Measurements from ENCODE around the gene SOCS2.

The SOCS2 gene

GRCh38 chr12:93536766-93537488 is 35.5 kb upstream of the SOCS2 start:
- TF ChIP-seq CTCF (IDR thresholded peaks at IDR 0.05; ENCODE audit: extremely low read depth, missing control alignments), result no peak
- peak; percentile 12 for DNase-seq (ENCODE audit: low spot score)

GRCh38 chr12:93537769-93538168 is 34.7 kb upstream of the SOCS2 start:
- DNase-seq (ENCODE audit: low spot score), result no peak
- TF ChIP-seq CTCF (IDR thresholded peaks at IDR 0.05; ENCODE audit: extremely low read depth, missing control alignments), result no peak

- no peak for DNase-seq (ENCODE audit: low spot score)
- no peak for TF ChIP-seq CTCF (IDR thresholded peaks at IDR 0.05; ENCODE audit: extremely low read depth, missing control alignments)
These were observed 32.7 kb upstream of the SOCS2 start for GRCh38 chr12:93539821-93540220.

GRCh38 chr12:93540466-93540865 is 32.0 kb upstream of the SOCS2 start:
- DNase-seq (ENCODE audit: low spot score), result no peak
- no peak for TF ChIP-seq CTCF (IDR thresholded peaks at IDR 0.05; ENCODE audit: extremely low read depth, missing control alignments)

- DNase-seq (ENCODE audit: low spot score), result no peak
- TF ChIP-seq CTCF (IDR thresholded peaks at IDR 0.05; ENCODE audit: extremely low read depth, missing control alignments), result no peak
These were observed 30.8 kb upstream of the SOCS2 start for GRCh38 chr12:93541578-93542225.

GRCh38 chr12:93547778-93548177 is 24.7 kb upstream of the SOCS2 start:
- DNase-seq (ENCODE audit: low spot score), result no peak
- no peak for TF ChIP-seq CTCF (IDR thresholded peaks at IDR 0.05; ENCODE audit: extremely low read depth, missing control alignments)

GRCh38 chr12:93549174-93549573 is 23.3 kb upstream of the SOCS2 start:
- no peak for DNase-seq (ENCODE audit: low spot score)
- no peak for TF ChIP-seq CTCF (IDR thresholded peaks at IDR 0.05; ENCODE audit: extremely low read depth, missing control alignments)
